DMS153 (cell line): ENCODE measurements around the gene HSD17B7.
"Not testable (repeated sequence)": the region's sequence is repeated elsewhere in the genome, so short reads cannot be mapped to it uniquely, and the experiment has no call there.

Experiments used
- DNase-seq: peaks from one replicate; lab custom pipeline; 2025; lab: John Stamatoyannopoulos, UW

The HSD17B7 gene

GRCh38 chr1:162812357-162812756, 21.9 kb downstream of the HSD17B7 start:
- DNase-seq = not testable (repeated sequence)

GRCh38 chr1:162818136-162818535, 27.6 kb downstream of the HSD17B7 start:
- not testable (repeated sequence) for DNase-seq

- DNase-seq = not testable (repeated sequence)
Observed at GRCh38 chr1:162818666-162819065, 28.2 kb downstream of the HSD17B7 start.

- DNase-seq = peak; percentile 54
Observed at GRCh38 chr1:162822391-162823200, 32.1 kb downstream of the HSD17B7 start.

GRCh38 chr1:162823231-162823630, 32.7 kb downstream of the HSD17B7 start:
- DNase-seq = no peak

GRCh38 chr1:162823771-162824525, 33.4 kb downstream of the HSD17B7 start:
- no peak for DNase-seq

- no peak for DNase-seq
Observed at GRCh38 chr1:162829268-162829667, 38.8 kb downstream of the HSD17B7 start.

- no peak for DNase-seq
Observed at GRCh38 chr1:162832470-162832869, 42.0 kb downstream of the HSD17B7 start.

GRCh38 chr1:162835157-162835899, 44.8 kb downstream of the HSD17B7 start:
- DNase-seq = no peak

- DNase-seq = no peak
Observed at GRCh38 chr1:162838863-162839262, 48.4 kb downstream of the HSD17B7 start.

GRCh38 chr1:162840250-162840839, 49.8 kb downstream of the HSD17B7 start:
- DNase-seq = no peak

GRCh38 chr1:162844153-162844552, 53.7 kb downstream of the HSD17B7 start:
- DNase-seq = no peak

GRCh38 chr1:162846256-162847212, 56.0 kb downstream of the HSD17B7 start:
- no peak for DNase-seq

GRCh38 chr1:162847839-162848453, 57.4 kb downstream of the HSD17B7 start:
- DNase-seq = peak; percentile 52

- no peak for DNase-seq
Observed at GRCh38 chr1:162849711-162850110, 59.2 kb downstream of the HSD17B7 start.

GRCh38 chr1:162851341-162851740, 60.8 kb downstream of the HSD17B7 start:
- DNase-seq = no peak

- DNase-seq = peak; percentile 83
Observed at GRCh38 chr1:162854245-162854882, 63.9 kb downstream of the HSD17B7 start.

GRCh38 chr1:162855461-162856150, 65.1 kb downstream of the HSD17B7 start:
- no peak for DNase-seq

GRCh38 chr1:162856260-162856659, 65.8 kb downstream of the HSD17B7 start:
- DNase-seq = no peak
